Activated effector memory CD4-positive, alpha-beta T cell treated with Interleukin-2 at 50 U/mL for 16 hours (primary cell): Measurements from ENCODE around the gene COL18A1.
"Not testable (repeated sequence)": the region's sequence is repeated elsewhere in the genome, so short reads cannot be mapped to it uniquely, and the experiment has no call there.

ENCODE experiments used
- DNase-seq: peaks from one replicate; pipeline ENCODE4 v3.0.0-alpha.2; 2020

The COL18A1 gene

GRCh38 chr21:45442686-45443594 is 38.0 kb downstream of the COL18A1 start:
- not testable (repeated sequence) for DNase-seq

GRCh38 chr21:45443595-45444181 is 38.7 kb downstream of the COL18A1 start:
- no peak for DNase-seq

- no peak for DNase-seq
Observed at GRCh38 chr21:45444385-45444784, 39.4 kb downstream of the COL18A1 start.

GRCh38 chr21:45445369-45445768 is 40.4 kb downstream of the COL18A1 start:
- DNase-seq = no peak

GRCh38 chr21:45447821-45448220 is 42.9 kb downstream of the COL18A1 start:
- no peak for DNase-seq

GRCh38 chr21:45448283-45448809 is 43.4 kb downstream of the COL18A1 start:
- DNase-seq = no peak

- no peak for DNase-seq
Observed at GRCh38 chr21:45448810-45449657, 44.1 kb downstream of the COL18A1 start.

GRCh38 chr21:45449658-45450422 is 44.9 kb downstream of the COL18A1 start:
- no peak for DNase-seq

- DNase-seq = no peak
Observed at GRCh38 chr21:45450423-45451090, 45.6 kb downstream of the COL18A1 start.

- DNase-seq = no peak
Observed at GRCh38 chr21:45451091-45451740, 46.3 kb downstream of the COL18A1 start.

- no peak for DNase-seq
Observed at GRCh38 chr21:45451771-45452182, 46.8 kb downstream of the COL18A1 start.

- DNase-seq = no peak
Observed at GRCh38 chr21:45452696-45453307, 47.8 kb downstream of the COL18A1 start.

GRCh38 chr21:45453308-45453950 is 48.5 kb downstream of the COL18A1 start:
- no peak for DNase-seq

- no peak for DNase-seq
Observed at GRCh38 chr21:45454060-45454925, 49.3 kb downstream of the COL18A1 start.

GRCh38 chr21:45454926-45455673 is 50.1 kb downstream of the COL18A1 start:
- DNase-seq = no peak

- DNase-seq = no peak
Observed at GRCh38 chr21:45455674-45456583, 51.0 kb downstream of the COL18A1 start.

- DNase-seq = no peak
Observed at GRCh38 chr21:45456584-45457160, 51.7 kb downstream of the COL18A1 start.
